Naive B cell (primary cell): Measurements from ENCODE around the gene ACSS3. TPM values are rescaled to one million over a fixed set of nuclear protein-coding genes. Genes with fewer than 3 reads are reported as not detected.
"Not testable (repeated sequence)": the region's sequence is repeated elsewhere in the genome, so short reads cannot be mapped to it uniquely, and the experiment has no call there.

Source experiments
- ATAC-seq, 2 donors: fragments of 150-1000 bp; cut with Tn5 transposase; 2 replicates each; pipeline ENCODE4 v1.10.0; 2021; ENCODE audit warnings: low read depth in 2 of 2, mild to moderate bottlenecking in 2 of 2, moderate library complexity in 2 of 2
- DNase-seq: peaks from one replicate; pipeline ENCODE4 v3.0.0; 2022
- H3K27ac Mint-ChIP-seq, 6 donors: one replicate each; pipeline ENCODE4 v1.8.0; 2020 to 2022; ENCODE audit warnings: mild to moderate bottlenecking in 6 of 6, mixed read lengths in 6 of 6, moderate library complexity in 5 of 6, inconsistent platforms in 2 of 6
- H3K27me3 Mint-ChIP-seq, 3 donors: one replicate each; pipeline ENCODE4 v1.8.0; 2021 to 2022; ENCODE audit warnings: mixed read lengths in 3 of 3, mild to moderate bottlenecking in 1 of 3
- H3K36me3 Mint-ChIP-seq, 2 donors: one replicate each; pipeline ENCODE4 v1.8.0; 2020 to 2022; ENCODE audit warnings: mixed read lengths in 2 of 2, inconsistent platforms in 1 of 2, mild to moderate bottlenecking in 1 of 2
- H3K4me1 Mint-ChIP-seq, 3 donors: one replicate each; pipeline ENCODE4 v1.8.0; 2020 to 2022; ENCODE audit warnings: mixed read lengths in 3 of 3, inconsistent platforms in 1 of 3, mild to moderate bottlenecking in 1 of 3, moderate library complexity in 1 of 3
- H3K4me3 Mint-ChIP-seq, 8 donors: one replicate each; pipeline ENCODE4 v1.8.0; 2020 to 2022; ENCODE audit warnings: mild to moderate bottlenecking in 8 of 8, mixed read lengths in 8 of 8, moderate library complexity in 8 of 8, inconsistent platforms in 2 of 8
- H3K9me3 Mint-ChIP-seq, 7 donors: one replicate each; pipeline ENCODE4 v1.8.0; 2020 to 2022; ENCODE audit warnings: mixed read lengths in 7 of 7, mild to moderate bottlenecking in 5 of 7, inconsistent platforms in 2 of 7, moderate library complexity in 1 of 7
- polyA plus RNA-seq, 6 donors: library from polyadenylated mRNA; unstranded; fragments of 300-500 nt; fragmentation: Illumina TruSeq; gene quantifications; one replicate each; pipeline ENCODE4 v1.2.3, GENCODE V29; 2021; ENCODE audit warnings: low read depth in 6 of 6

ACSS3 gene, protein sequence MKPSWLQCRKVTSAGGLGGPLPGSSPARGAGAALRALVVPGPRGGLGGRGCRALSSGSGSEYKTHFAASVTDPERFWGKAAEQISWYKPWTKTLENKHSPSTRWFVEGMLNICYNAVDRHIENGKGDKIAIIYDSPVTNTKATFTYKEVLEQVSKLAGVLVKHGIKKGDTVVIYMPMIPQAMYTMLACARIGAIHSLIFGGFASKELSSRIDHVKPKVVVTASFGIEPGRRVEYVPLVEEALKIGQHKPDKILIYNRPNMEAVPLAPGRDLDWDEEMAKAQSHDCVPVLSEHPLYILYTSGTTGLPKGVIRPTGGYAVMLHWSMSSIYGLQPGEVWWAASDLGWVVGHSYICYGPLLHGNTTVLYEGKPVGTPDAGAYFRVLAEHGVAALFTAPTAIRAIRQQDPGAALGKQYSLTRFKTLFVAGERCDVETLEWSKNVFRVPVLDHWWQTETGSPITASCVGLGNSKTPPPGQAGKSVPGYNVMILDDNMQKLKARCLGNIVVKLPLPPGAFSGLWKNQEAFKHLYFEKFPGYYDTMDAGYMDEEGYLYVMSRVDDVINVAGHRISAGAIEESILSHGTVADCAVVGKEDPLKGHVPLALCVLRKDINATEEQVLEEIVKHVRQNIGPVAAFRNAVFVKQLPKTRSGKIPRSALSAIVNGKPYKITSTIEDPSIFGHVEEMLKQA
- polyA plus RNA-seq = not detected

- Mint-ChIP-seq H3K36me3 (peaks cover 0 to 5% of the 10 kb centered on the region in 2 donors), H3K4me3 (no peak within 1 kb of the TSS), H3K4me1 (no peaks in the 10 kb centered on the region), H3K27ac (peak within 1 kb of the TSS in 1 of 6 donors; percentile 24), H3K27me3 (peaks cover 8 to 29% (median 18%) of the 10 kb centered on the region in 3 donors), H3K9me3 (peaks cover 0 to 30% (median 6%) of the 10 kb centered on the region in 7 donors)
- DNase-seq (no peak), ATAC-seq (no peak)
These were observed at the start of gene ACSS3 for GRCh38 chr12:81077686-81078441. TSS of gene ACSS3 (plus strand) at chr12:81078079. CDS start at chr12:81078121, 42 bp downstream.

DNA sequence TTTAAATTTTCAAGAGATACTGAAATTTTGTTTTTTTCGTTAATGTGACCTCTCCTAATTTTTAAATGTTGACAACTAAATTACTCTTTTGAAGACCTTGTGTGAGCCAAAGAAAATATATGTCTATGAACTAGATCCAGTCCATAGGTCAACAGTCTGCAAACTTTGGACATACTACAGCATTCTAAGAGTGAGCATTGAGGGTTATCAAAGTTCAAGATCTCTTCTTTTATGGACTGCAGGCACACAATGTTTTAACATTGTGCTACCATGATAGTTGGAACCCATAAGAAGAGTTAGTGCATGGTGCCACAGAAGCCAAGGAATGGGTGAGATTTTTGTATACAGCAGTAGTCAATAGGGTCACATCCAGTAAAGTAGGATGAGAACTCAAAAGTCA is 43.0 kb upstream of the ACSS3 start:
- no peaks in the 10 kb centered on the region for H3K4me1 Mint-ChIP-seq

DNA sequence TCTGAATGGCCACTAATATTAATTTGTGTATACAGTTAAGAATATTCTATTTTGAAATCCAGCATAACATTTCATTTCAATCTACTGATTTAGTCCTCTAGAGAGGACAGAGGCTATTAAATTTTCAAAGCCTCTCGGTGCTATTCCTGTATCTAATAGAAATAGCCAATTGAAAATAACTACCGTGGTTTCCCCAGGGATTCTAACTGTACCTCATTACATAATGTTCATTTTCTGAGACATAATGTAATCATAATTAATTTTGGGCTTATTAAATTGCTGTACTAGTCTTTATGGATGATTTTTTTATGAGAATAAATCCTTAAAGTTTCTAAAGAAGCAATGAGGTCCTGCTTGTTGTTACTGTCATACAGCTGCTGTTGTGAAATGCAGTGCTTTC is 38.6 kb upstream of the ACSS3 start:
- H3K4me3 Mint-ChIP-seq = no peak overlapping the region
- H3K27me3 Mint-ChIP-seq = no peaks in the 10 kb centered on the region
- DNase-seq = no peak
- no peak overlapping the region for H3K27ac Mint-ChIP-seq
- peaks cover 0 to 8% (median 0%) of the 10 kb centered on the region in 7 donors for H3K9me3 Mint-ChIP-seq
- H3K4me1 Mint-ChIP-seq = no peaks in the 10 kb centered on the region
- ATAC-seq = no peak
- H3K36me3 Mint-ChIP-seq = no peaks in the 10 kb centered on the region

More for the DNA sequence above, 43.0 kb upstream of the ACSS3 start:
- H3K9me3 Mint-ChIP-seq = peaks cover 0 to 4% (median 0%) of the 10 kb centered on the region in 7 donors
- DNase-seq (no peak), ATAC-seq (no peak)
- H3K27ac Mint-ChIP-seq = no peak overlapping the region
- no peaks in the 10 kb centered on the region for H3K27me3 Mint-ChIP-seq
- no peaks in the 10 kb centered on the region for H3K36me3 Mint-ChIP-seq
- no peak overlapping the region for H3K4me3 Mint-ChIP-seq

- Mint-ChIP-seq H3K36me3 (no peaks in the 10 kb centered on the region), H3K4me1 (no peaks in the 10 kb centered on the region), H3K27ac (no peak overlapping the region), H3K4me3 (no peak overlapping the region), H3K27me3 (no peaks in the 10 kb centered on the region), H3K9me3 (peaks cover 0 to 19% (median 3%) of the 10 kb centered on the region in 7 donors)
- ATAC-seq = no peak
- DNase-seq = no peak
These were observed 33.7 kb upstream of the ACSS3 start for GRCh38 chr12:81043979-81044740.

DNA sequence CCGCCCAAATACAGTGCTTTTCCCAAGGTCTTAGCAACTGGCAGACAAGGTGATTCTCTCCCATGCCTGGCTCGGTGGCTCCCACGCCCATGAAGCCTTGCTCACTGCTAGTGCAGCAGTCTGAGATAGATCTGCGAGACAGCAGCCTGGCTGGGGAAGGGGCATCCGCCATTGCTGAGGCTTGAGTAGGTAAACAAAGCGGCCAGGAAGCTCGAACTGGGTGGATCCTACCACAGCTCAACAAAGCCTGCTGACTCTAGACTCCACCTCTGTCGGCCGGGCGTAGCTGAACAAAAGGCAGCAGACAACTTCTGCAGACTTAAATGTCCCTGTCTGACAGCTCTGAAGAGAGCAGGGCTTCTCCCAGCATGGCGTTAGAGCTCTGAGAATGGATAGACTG is 12.9 kb upstream of the ACSS3 start:
- not testable (repeated sequence) for H3K4me3 Mint-ChIP-seq, ATAC-seq, H3K27me3 Mint-ChIP-seq

GRCh38 chr12:81070846-81071245 is 7.0 kb upstream of the ACSS3 start:
- Mint-ChIP-seq H3K4me1 (no peaks in the 10 kb centered on the region), H3K4me3 (no peak overlapping the region), H3K36me3 (no peaks in the 10 kb centered on the region), H3K27ac (no peak overlapping the region), H3K9me3 (peaks cover 0 to 12% (median 4%) of the 10 kb centered on the region in 7 donors), H3K27me3 (no peaks in the 10 kb centered on the region)
- ATAC-seq = no peak
- DNase-seq = no peak

More for the DNA sequence above, 12.9 kb upstream of the ACSS3 start:
- not testable (repeated sequence) for H3K36me3 Mint-ChIP-seq, DNase-seq, H3K27ac Mint-ChIP-seq, H3K4me1 Mint-ChIP-seq
- peaks cover 4 to 18% (median 11%) of the 10 kb centered on the region in 7 donors for H3K9me3 Mint-ChIP-seq

GRCh38 chr12:81075539-81075938 is 2.3 kb upstream of the ACSS3 start:
- H3K4me3 Mint-ChIP-seq = no peak overlapping the region
- no peak overlapping the region for H3K27ac Mint-ChIP-seq
- H3K27me3 Mint-ChIP-seq = peaks cover 8 to 29% (median 18%) of the 10 kb centered on the region in 3 donors
- ATAC-seq (no peak), DNase-seq (no peak)
- peaks cover 0 to 5% of the 10 kb centered on the region in 2 donors for H3K36me3 Mint-ChIP-seq
- no peaks in the 10 kb centered on the region for H3K4me1 Mint-ChIP-seq
- H3K9me3 Mint-ChIP-seq = peaks cover 0 to 30% (median 6%) of the 10 kb centered on the region in 7 donors

DNA sequence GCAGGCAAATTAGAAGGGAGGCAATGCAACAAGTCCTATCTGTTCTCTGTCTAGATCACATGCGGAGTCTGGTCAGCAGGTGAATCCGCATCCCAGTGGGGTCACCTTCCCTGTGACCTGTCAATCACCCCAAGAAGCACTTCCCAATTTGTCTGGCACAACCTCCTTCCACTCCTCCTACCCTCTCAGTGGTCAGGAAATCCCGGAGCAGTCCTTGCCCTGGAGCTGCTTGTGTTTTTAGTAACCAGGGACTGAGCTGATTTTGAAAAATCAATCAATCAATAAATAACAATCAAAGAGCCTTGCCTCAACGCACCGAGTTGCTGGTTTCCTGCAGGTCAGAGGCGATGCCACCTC is 572 bp upstream of the ACSS3 start:
- DNase-seq (no peak), ATAC-seq (no peak)
- Mint-ChIP-seq H3K9me3 (peaks cover 0 to 30% (median 6%) of the 10 kb centered on the region in 7 donors), H3K4me3 (no peak overlapping the region), H3K27ac (peak overlapping the region in 1 of 6 donors; percentile 24), H3K36me3 (peaks cover 0 to 5% of the 10 kb centered on the region in 2 donors), H3K4me1 (no peaks in the 10 kb centered on the region), H3K27me3 (peaks cover 8 to 29% (median 18%) of the 10 kb centered on the region in 3 donors)

GRCh38 chr12:81078469-81079196 is 754 bp downstream of the ACSS3 start:
- peaks cover 8 to 29% (median 18%) of the 10 kb centered on the region in 3 donors for H3K27me3 Mint-ChIP-seq
- H3K9me3 Mint-ChIP-seq = peaks cover 0 to 30% (median 6%) of the 10 kb centered on the region in 7 donors
- H3K4me1 Mint-ChIP-seq = no peaks in the 10 kb centered on the region
- no peak overlapping the region for H3K4me3 Mint-ChIP-seq
- no peak overlapping the region for H3K27ac Mint-ChIP-seq
- peaks cover 0 to 5% of the 10 kb centered on the region in 2 donors for H3K36me3 Mint-ChIP-seq
- DNase-seq (no peak), ATAC-seq (no peak)

DNA sequence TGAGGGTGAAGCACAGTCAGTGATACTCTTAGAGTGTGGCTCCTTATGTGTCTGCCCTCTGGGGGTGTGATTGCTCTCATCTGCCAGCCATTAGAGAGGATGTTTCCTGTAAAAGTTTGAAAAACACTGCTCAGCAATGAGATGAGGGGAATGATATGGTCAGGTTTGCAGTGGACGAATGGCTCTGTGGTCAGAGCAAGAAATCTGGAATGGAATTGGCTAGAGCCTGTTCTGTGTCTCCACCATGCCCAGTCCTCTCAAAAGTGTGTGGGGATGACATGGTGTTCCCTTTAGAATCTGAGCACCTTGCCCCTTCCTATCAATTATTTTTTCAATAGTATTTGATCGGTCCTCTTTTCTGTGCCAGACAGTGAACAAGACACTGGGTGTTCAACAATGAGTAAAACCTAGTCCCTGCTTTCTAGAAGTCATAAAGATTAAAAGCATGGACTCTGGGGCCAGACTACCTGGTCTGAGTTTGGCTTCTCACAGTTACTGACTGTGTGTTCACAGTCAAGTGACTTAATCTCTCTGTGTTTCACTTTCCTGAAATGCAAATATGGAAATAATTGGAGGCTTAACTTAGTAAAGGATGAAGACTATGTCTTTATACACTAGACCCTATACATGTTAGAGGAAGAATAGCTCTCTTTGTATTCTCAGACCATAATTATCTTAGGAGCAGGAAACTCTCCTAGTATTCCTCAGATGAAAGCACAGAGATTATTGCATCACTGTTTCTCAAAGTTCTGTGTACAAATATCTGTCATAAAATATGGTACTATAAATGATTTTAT is 1.6 kb downstream of the ACSS3 start:
- Mint-ChIP-seq H3K27me3 (peaks cover 8 to 29% (median 18%) of the 10 kb centered on the region in 3 donors), H3K9me3 (peaks cover 0 to 26% (median 6%) of the 10 kb centered on the region in 7 donors), H3K4me1 (no peaks in the 10 kb centered on the region), H3K4me3 (no peak overlapping the region), H3K27ac (no peak overlapping the region), H3K36me3 (peaks cover 0 to 5% of the 10 kb centered on the region in 2 donors)
- ATAC-seq = no peak
- no peak for DNase-seq

DNA sequence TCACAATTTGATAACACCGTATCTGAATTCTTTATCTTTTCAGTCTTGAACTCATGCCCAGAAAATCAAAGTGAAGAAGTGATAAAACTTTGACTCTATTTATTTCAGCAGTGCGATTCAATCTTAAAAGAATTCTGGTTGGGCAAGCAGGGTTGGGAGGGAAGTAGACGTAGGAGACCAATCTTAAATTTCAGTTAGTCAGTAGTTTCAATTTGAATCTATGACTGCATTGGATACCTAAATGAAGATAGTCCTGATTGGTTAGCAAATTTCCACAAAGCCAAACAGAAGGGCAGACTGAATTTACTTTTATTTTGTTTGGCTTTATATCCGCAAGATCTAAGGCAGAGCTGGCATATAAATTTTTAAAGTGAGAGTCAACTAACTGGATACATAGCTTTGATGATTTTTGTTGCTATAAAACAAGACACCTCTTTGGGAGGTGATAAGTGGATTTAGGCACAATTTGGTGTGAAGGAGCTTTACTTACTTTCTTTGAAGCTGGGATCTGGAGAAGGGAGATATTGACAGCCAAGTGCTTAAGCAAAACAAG is 2.6 kb downstream of the ACSS3 start:
- peaks cover 0 to 5% of the 10 kb centered on the region in 2 donors for H3K36me3 Mint-ChIP-seq
- H3K4me1 Mint-ChIP-seq = no peaks in the 10 kb centered on the region
- H3K27ac Mint-ChIP-seq = no peak overlapping the region
- no peak for ATAC-seq
- peaks cover 0 to 21% (median 6%) of the 10 kb centered on the region in 7 donors for H3K9me3 Mint-ChIP-seq
- peaks cover 8 to 29% (median 18%) of the 10 kb centered on the region in 3 donors for H3K27me3 Mint-ChIP-seq
- H3K4me3 Mint-ChIP-seq = no peak overlapping the region
- no peak for DNase-seq
